Type B pancreatic cell (in vitro differentiated cells): ENCODE measurements around the gene FAM9A. TPM values are rescaled to one million over a fixed set of nuclear protein-coding genes. Genes with fewer than 3 reads are reported as not detected.

Experiments
- DNase-seq: peaks from one replicate; pipeline ENCODE4 v3.0.0; 2021; ENCODE audit warnings: mixed read lengths; ENCODE audit not compliant: unreplicated experiment; ENCODE audit errors: extremely low spot score
- H3K27ac Mint-ChIP-seq: 2 replicates; pipeline ENCODE4 v1.8.0; 2021; ENCODE audit warnings: mild to moderate bottlenecking, mixed read lengths
- H3K27me3 Mint-ChIP-seq: 2 replicates; pipeline ENCODE4 v1.8.0; 2021; ENCODE audit warnings: mixed read lengths
- H3K36me3 Mint-ChIP-seq: 2 replicates; pipeline ENCODE4 v1.8.0; 2021; ENCODE audit warnings: mixed read lengths
- H3K4me1 Mint-ChIP-seq: one replicate; pipeline ENCODE4 v1.8.0; 2021; ENCODE audit warnings: mixed read lengths; ENCODE audit not compliant: unreplicated experiment
- H3K4me3 Mint-ChIP-seq: 2 replicates; pipeline ENCODE4 v1.8.0; 2021; ENCODE audit warnings: mild to moderate bottlenecking, mixed read lengths
- H3K9me3 Mint-ChIP-seq: 2 replicates; pipeline ENCODE4 v1.8.0; 2021; ENCODE audit warnings: mixed read lengths
- total RNA-seq: library from RNA; stranded (reverse); gene quantifications from 2 replicates; pipeline ENCODE4 v1.2.1, GENCODE V29; 2021; ENCODE audit warnings: low replicate concordance
- TF ChIP-seq, protein P1 (sequence below): fragments of 200-600 bp; sonication (generic); conservative IDR thresholded peaks from 2 replicates; pipeline ENCODE4 v1.5.0; 2021; ENCODE audit warnings: antibody characterized with exemption, mild to moderate bottlenecking

Gene FAM9A
- total RNA-seq, 1 donor from 2014 or later, result not detected

DNA sequence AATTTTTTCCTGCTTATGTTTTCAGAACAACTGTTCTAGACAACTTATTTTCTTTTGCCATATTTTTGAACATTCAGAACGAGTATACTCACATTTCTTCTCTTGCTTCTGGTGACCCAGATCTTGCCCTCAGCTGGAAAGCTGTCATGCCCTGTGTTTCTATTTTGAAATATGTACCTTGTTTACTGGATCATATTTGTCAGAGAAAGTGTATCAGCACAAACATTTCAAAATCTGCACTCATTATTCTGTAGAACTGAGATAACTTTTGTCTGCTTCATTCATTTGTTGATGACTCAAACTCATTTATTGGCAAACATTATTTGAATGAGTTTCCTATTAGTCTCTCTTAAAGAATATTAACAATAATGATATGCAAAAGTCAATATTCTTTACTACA lies 46.2 kb upstream of the FAM9A start:
- Mint-ChIP-seq H3K9me3 (peaks cover 9% of the 10 kb centered on the region), H3K4me1 (no peaks in the 10 kb centered on the region), H3K4me3 (no peak overlapping the region), H3K27me3 (no peaks in the 10 kb centered on the region), H3K27ac (no peak overlapping the region), H3K36me3 (no peaks in the 10 kb centered on the region)
- no peak for DNase-seq
- TF ChIP-seq, protein P1, sequence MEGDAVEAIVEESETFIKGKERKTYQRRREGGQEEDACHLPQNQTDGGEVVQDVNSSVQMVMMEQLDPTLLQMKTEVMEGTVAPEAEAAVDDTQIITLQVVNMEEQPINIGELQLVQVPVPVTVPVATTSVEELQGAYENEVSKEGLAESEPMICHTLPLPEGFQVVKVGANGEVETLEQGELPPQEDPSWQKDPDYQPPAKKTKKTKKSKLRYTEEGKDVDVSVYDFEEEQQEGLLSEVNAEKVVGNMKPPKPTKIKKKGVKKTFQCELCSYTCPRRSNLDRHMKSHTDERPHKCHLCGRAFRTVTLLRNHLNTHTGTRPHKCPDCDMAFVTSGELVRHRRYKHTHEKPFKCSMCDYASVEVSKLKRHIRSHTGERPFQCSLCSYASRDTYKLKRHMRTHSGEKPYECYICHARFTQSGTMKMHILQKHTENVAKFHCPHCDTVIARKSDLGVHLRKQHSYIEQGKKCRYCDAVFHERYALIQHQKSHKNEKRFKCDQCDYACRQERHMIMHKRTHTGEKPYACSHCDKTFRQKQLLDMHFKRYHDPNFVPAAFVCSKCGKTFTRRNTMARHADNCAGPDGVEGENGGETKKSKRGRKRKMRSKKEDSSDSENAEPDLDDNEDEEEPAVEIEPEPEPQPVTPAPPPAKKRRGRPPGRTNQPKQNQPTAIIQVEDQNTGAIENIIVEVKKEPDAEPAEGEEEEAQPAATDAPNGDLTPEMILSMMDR, result no peak

DNA sequence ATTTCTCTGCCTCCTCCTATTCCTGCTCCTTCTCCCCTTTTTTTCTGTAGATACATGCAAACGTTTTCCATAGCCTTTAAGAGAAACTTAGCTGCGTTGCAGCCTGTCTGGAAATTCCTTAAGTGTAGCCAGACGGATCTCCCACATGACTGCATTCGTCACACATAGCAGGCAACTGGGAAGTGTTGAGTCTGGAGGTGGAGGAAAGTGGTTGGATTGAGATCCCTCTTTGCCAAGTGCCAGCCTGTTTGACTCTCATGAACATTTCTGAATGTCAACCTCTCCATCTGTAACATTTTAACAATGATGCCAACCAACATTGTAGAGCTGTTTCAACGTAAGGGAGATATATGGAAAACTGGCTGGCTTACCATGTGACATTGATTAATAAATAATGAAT lies 45.1 kb upstream of the FAM9A start:
- Mint-ChIP-seq H3K9me3 (peaks cover 9% of the 10 kb centered on the region), H3K4me1 (no peaks in the 10 kb centered on the region), H3K4me3 (no peak overlapping the region), H3K27ac (no peak overlapping the region), H3K27me3 (no peaks in the 10 kb centered on the region), H3K36me3 (no peaks in the 10 kb centered on the region)
- no peak for DNase-seq
- TF ChIP-seq, protein P1, result no peak

DNA sequence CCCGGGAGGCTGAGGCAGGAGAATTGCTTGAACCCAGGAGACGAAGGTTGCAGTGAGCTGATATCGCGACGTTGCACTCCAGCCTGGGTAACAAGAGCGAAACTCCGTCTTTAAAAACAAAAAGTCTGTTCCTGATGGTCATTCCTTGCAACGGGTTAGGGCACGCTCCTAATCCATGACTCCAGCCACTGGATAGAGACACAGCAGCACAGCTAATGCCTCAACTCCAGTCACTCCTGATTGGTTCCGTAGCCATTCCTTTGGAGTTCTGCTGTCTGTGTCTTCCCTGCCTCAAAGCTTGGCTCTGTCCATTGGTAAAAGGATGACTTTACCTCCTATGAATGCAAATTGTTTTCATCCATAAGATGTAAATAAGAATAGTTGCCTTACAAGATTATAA lies 44.3 kb upstream of the FAM9A start:
- DNase-seq, result no peak
- TF ChIP-seq, protein P1, result no peak
- H3K4me1 Mint-ChIP-seq, result no peaks in the 10 kb centered on the region

DNA sequence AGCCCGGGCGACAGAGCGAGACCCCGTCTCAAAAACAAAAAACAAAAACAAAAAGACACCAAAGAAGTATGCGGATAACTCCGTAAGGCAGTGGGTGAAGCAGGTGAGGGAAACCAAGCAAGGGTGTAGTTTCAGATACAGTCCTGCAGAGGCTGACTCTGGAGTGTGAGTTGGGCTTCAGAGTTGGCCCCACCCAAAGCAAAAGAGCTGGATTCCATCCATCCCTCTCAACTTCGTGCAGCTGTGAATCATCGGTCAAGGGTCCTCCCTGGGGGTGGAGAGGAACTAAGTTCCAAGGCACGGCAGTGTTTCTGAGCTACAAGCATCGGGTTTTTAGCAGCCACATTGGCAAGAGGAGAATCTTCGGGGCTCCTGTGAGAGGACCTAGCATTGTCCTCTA lies 43.9 kb upstream of the FAM9A start:
- Mint-ChIP-seq H3K27me3 (no peaks in the 10 kb centered on the region), H3K4me3 (no peak overlapping the region), H3K4me1 (no peaks in the 10 kb centered on the region), H3K36me3 (no peaks in the 10 kb centered on the region), H3K27ac (no peak overlapping the region), H3K9me3 (peaks cover 9% of the 10 kb centered on the region)
- TF ChIP-seq, protein P1, result no peak
- DNase-seq, result no peak

More for the DNA sequence above, 44.3 kb upstream of the FAM9A start:
- no peak overlapping the region for H3K27ac Mint-ChIP-seq
- peaks cover 9% of the 10 kb centered on the region for H3K9me3 Mint-ChIP-seq
- H3K27me3 Mint-ChIP-seq, result no peaks in the 10 kb centered on the region
- H3K4me3 Mint-ChIP-seq, result no peak overlapping the region
- H3K36me3 Mint-ChIP-seq, result no peaks in the 10 kb centered on the region

DNA sequence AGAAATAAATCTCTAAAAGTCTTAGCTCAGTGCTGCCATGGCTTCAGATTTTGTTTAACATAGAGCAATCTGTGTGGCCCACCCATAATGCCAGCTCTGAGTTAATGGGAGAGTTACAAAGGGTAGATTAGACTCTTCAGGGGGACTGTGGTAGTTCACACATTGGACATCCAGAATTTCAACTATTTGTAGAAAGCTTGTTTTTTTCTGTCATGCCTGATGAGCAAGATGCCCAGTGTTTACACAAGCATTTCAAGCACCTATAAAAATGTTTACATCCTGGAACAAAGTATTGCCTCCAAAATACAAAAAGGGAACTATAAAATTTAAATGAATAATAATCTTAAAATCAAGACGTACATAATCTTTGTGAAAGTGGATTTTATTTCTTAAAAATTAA lies 43.0 kb upstream of the FAM9A start:
- H3K4me1 Mint-ChIP-seq, result no peaks in the 10 kb centered on the region
- TF ChIP-seq, protein P1, result no peak
- peaks cover 9% of the 10 kb centered on the region for H3K9me3 Mint-ChIP-seq
- no peak for DNase-seq
- no peaks in the 10 kb centered on the region for H3K36me3 Mint-ChIP-seq
- no peaks in the 10 kb centered on the region for H3K27me3 Mint-ChIP-seq
- no peak overlapping the region for H3K4me3 Mint-ChIP-seq
- H3K27ac Mint-ChIP-seq, result no peak overlapping the region

GRCh38 chrX:8841911-8842310 lies 40.7 kb upstream of the FAM9A start:
- Mint-ChIP-seq H3K4me3 (no peak overlapping the region), H3K27me3 (no peaks in the 10 kb centered on the region), H3K36me3 (no peaks in the 10 kb centered on the region), H3K4me1 (no peaks in the 10 kb centered on the region), H3K27ac (no peak overlapping the region), H3K9me3 (peaks cover 11% of the 10 kb centered on the region)
- TF ChIP-seq, protein P1, result no peak
- no peak for DNase-seq
